Effector CD8-positive, alpha-beta T cell (primary cell): ENCODE data around the gene PGM2L1.

Source experiments
- DNase-seq: peaks from one replicate; lab custom pipeline; 2025; lab: John Stamatoyannopoulos, UW

PGM2L1 gene

GRCh38 chr11:74299015-74299414, 99.2 kb downstream of the PGM2L1 start:
- no peak for DNase-seq

GRCh38 chr11:74297484-74297883, 100.7 kb downstream of the PGM2L1 start:
- DNase-seq = no peak

- no peak for DNase-seq
These were observed 109.3 kb downstream of the PGM2L1 start for GRCh38 chr11:74288911-74289310.

DNA sequence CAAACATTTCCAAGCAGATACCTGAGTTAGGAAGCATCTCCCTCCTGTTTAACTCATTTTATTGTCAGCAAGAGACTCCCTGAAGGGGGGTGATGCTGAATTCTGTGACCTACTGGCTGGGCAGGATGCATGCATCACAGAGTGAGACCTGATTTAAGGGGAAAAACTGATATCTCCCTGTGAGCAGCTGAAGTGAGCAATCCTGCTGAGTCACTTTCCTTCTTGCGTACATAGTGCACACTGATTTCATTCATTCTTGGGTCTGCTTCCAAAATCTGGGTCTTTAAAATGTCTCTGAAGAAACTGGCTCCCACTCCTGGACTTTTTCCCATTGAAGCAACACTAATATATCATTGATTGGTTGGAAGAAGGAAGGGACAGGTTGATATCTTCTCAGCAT, 110.1 kb downstream of the PGM2L1 start:
- DNase-seq = no peak

GRCh38 chr11:74284466-74284865, 113.8 kb downstream of the PGM2L1 start:
- DNase-seq = no peak

DNA sequence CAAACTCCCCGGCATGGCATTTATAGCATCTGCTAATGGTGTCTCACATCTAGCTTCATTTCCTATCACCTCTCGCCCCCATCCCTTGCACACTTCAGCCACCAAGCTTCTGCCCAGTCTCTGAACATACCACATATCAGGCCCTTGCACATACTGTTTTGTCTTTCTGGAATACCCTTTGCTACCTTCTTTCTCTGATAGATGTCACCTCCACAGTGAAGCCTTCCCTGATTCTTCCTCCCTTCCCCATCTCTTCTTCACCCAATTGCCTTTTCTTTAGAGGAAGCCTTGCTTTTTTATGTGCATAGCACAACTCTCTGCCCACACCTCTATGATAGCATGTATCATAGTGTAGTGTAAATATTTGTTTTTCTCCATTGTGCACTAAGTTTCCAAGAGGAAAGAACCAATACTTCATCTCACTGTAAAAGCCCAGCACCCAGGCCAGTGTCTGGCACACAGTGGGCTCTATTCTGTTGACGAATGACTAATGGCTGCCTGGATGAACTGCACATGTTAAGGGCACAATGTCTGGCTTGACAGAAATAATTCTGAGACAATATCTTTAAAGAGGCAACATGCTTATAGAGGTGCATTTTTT, 114.6 kb downstream of the PGM2L1 start:
- no peak for DNase-seq

DNA sequence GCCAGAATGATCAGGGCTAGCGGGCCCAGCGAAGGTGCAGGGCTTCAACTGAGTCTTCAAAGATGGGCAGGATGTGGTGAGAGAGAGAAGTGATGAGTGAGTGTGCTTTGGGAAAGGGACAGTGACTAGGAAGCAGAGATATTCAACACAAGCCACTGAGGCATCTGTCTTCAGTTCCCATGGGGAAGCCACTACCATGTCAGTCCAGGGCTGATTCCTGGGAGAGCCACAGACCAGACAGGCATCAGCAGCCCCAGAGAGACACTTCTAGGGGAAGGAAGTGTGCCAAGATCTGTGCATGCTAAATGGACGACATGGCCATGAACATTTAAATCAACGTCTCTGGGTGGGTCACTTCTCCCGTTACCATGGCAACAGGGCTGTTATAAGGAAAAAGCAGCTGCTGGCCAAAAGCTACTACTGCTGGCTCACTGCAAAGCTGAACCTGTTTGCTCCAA, 115.3 kb downstream of the PGM2L1 start:
- DNase-seq = no peak

DNA sequence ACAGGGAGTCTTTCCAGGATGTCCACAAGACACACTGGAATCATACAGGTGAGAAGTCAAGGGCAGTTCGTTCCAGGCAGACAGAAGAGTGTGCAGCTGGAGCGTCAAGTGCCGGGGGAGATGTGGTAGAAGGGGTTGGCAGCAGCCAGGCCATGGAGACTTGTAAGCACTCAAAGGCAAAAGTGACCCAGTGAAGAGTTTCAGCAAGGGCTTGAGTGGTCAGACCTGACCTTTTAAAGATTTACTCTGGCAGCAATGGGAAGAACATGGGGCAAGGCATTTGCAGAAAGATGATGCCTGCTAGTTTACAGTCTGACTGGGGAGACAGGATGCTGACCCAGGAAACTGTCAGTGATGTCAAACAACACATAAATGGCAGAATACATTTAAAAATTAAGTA, 115.8 kb downstream of the PGM2L1 start:
- no peak for DNase-seq

- DNase-seq = no peak
These were observed 117.7 kb downstream of the PGM2L1 start for GRCh38 chr11:74280494-74280893.
